GM18511 (cell line): Measurements from ENCODE around the gene BOD1.

Experiments
- ATAC-seq: cut with Tn5 transposase; IDR thresholded peaks from one replicate; pipeline ENCODE4 v1.9.1; 2021; ENCODE audit warnings: mild to moderate bottlenecking, moderate library complexity; ENCODE audit not compliant: unreplicated experiment

Gene BOD1

GRCh38 chr5:173616577-173617118 is at the start of gene BOD1:
BOD1 (minus strand) TSS chr5:173616650; CDS start chr5:173616436, 214 bp downstream.
- peak; percentile 95 for ATAC-seq

DNA sequence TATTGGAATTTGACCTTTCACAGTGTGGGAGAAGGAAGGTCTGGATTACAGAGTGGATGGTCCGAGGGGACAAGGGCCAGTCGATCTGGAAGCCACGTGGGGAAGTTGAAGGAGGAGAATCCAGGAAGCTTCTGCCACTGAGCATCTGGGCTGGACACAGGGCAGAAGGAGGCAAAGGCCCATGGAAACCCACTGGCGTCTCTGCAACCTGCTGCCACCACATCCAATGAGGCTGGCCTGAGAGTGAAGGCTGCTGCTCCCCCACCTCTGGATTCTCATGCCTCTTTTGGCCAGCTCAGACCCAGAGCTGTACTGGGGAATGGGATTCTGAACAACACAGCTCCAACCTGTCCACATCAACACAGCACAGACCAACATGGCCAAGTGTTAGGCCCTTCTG is 48.9 kb upstream of the BOD1 start:
- no peak for ATAC-seq

- ATAC-seq: peak; percentile 58
Measured at GRCh38 chr5:173664154-173664526, 47.7 kb upstream of the BOD1 start.

- peak; percentile 16 for ATAC-seq
Measured at GRCh38 chr5:173663352-173664153, 47.1 kb upstream of the BOD1 start.

GRCh38 chr5:173662581-173663351 is 46.3 kb upstream of the BOD1 start:
- ATAC-seq: no peak

DNA sequence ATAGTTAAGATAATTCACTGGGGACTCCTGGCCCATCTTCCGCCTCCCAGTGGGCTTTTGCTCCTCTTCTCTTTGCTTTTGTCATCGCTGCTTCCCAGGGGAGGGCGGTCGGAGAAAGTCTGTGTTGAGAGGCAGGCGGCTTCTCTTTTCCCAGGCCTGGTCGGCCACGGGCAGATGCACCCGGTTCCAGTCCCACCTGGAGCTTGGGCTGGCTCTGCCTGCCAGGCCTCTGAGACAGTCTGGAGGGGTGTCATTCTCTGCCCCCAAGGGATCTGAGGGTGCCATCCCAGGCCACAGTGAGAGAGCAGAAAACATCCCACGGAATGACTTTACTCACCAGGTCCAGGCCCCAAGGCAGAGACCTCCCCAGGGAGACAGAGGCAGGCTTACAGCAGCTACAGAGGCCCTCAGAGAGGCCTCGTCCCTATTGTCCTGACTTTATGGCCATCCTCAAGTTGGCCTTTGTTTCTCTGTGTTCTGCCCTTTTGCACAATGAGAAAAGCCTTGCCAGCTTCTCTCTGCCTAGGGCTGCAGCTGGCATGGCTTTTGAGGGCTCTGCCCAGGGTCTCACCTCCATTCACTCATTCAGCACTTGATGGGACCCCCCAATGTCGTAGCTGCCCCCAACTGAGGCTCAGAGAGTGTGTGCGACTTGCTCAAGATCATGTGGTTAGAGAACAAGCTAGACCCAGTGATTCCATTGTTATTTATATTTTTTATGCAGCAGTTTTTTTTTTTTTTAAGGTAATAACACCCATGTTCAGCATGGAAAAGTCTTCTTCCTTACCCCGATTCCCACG is 44.2 kb upstream of the BOD1 start:
- ATAC-seq: no peak

DNA sequence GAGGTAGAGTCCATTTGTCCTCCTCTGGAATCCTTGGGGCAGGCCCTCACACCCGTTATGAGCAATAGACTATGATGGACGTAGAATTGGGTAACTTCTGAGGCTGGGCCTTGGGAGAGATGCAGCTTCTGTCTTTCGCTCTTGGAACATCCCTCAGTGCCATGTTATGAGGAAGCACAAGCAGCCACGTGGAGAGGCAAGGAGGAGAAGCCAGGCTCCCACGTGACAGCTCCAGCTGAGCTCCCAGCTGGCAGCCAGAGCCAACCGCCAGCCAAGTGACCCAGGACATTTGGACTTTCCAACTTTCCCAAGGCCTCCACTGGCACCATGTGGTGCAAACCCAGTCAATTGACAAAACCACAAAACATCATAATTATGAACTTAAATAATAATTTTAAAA is 43.0 kb upstream of the BOD1 start:
- ATAC-seq: no peak

- no peak for ATAC-seq
Measured at GRCh38 chr5:173657741-173658356, 41.4 kb upstream of the BOD1 start.

DNA sequence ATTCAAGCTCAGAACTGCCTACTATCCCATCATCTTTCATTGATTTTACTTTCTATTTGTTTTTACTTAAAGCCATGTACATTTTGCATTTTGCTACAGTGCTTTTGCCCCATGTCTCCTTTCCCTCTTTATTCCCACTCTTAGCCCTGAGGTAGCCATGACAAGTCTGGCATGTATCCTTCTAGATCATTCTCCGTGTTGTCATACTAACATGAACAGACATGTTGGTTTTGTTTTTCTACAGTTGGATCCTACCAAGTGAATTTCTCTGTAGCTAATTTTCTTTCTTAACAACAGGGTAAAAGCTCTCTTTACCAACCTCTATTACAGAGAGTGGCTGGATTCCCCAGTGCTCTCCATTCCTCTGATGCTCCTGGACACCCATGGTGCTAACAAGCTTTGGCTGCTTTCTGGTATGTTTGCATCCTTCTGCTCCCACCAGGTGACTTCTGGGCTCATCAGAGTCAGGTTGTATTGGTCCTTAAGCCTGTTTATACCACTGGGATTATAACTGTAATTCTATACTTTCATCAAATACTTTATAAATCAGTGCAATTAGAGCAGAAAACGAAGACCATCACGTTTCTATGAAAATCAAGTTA is 38.8 kb upstream of the BOD1 start:
- no peak for ATAC-seq

- no peak for ATAC-seq
Measured at GRCh38 chr5:173653822-173654523, 37.5 kb upstream of the BOD1 start.

DNA sequence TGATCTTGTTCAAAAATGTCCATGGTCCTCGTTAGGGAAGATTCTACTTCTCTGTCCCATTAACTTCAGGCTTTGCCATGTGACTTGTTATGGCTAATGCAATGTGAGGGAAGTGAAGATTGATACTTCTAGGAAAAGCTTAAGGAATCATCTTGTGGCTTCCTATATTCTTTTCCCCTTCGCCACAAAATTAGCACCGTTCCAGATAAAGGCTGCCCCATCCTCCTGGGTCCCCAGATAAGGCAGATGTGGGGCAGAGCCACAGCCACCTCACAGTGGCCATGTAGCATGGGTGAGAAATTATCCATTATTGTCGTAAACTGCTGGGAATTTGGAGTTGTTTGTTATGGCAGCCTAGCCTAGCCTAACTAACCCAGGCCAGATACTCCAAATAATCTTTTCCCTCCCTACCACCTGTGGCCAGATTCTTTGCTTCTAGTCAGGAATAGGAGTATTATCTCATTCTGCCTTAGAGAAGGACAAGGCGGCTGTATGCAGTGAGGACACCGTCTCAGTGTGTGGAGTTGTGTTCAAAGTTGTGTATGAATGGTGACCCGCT is 31.9 kb upstream of the BOD1 start:
- ATAC-seq: no peak

GRCh38 chr5:173646692-173647091 is 30.2 kb upstream of the BOD1 start:
- ATAC-seq: no peak

DNA sequence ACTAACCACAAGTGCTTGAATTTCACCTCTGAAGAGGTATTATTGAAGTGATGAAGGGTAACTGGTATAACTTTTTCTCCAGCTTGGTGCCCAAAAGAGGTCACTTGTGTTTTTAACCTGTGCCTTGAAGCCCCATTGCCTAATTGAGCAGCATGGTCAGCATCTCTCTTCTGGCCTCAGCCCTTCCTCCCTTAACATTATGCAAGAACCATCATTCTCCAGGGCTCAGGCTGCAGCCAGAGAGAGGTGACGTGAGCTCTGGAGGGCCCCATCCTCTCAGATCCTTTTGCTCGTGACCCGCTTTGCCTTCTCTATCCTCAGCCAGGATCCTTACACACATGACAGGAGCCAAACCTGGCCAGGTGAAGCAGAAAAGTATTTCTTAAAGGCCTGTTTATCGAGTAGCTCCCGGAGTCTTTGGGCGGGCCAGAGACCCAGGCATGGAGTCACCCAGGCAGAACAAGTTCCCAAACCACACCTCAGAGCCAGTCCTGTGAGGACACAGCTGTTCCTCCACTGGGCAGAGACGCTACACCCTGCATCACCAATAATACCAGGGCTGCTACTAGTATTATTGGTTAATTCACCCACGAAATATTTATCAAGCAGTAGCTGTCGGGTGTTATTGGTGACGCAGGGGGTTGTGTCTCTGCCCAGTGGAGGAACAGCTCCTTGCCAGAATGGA is 29.6 kb upstream of the BOD1 start:
- no peak for ATAC-seq

DNA sequence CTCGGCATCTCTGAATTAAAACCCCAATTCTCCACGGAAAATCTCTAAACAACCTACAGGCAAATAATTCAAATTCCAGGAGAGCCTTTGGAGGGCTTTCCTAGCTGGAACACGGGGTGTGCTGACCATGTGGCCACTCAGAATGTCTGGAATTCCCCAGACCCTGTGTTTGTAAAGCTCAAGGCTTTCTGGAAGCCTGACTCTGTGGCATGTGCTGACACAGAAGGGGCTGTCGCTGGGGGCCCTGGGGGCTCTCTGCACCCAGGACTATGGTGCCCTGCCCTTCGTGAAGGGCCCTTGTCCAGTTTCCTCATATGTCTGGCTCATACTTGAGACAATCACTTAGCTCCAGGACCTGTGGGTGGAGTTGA is 29.0 kb upstream of the BOD1 start:
- no peak for ATAC-seq

GRCh38 chr5:173644673-173645436 is 28.4 kb upstream of the BOD1 start:
- no peak for ATAC-seq

GRCh38 chr5:173643964-173644363 is 27.5 kb upstream of the BOD1 start:
- ATAC-seq: peak; percentile 76

DNA sequence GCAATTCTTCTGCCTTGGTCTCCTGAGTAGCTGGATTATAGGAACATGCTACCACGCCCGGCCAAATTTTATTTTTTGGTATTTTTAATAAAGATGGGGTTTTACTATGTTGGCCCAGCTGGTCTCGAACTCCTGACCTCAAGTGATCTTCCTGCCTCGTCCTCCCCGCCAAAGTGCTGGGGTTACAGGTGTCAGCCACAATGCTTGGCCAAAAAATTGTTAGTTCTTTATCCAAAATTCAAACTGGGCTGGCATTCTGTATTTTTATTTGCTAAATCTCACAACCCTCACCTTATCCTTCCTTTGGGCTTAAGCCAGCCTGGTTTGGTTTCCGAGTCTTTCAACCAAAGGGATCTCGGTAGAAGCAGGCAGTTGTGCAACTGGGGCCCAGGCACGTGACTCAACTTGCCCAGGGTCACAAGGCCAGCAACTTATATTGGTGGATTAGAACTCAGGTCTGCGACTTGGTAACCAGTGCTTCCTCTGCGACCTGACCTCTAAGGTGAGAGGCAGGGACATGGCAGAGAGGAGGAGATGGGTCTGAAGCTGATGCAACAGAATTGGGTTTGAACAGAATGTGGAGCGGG is 26.5 kb upstream of the BOD1 start:
- ATAC-seq: no peak
